ENCODE results near the gene DMC1. TPM values are rescaled to one million over a fixed set of nuclear protein-coding genes. Genes with fewer than 3 reads are reported as not detected.
A peak's percentile ranks its signal among the peaks of the same experiment; 100 is the strongest.
"Not testable (repeated sequence)": the region's sequence is repeated elsewhere in the genome, so short reads cannot be mapped to it uniquely, and the experiment has no call there.

Gene DMC1
- total RNA-seq, 2 experiments from 2014 or later = 13.0 to 16.3 TPM

DNA sequence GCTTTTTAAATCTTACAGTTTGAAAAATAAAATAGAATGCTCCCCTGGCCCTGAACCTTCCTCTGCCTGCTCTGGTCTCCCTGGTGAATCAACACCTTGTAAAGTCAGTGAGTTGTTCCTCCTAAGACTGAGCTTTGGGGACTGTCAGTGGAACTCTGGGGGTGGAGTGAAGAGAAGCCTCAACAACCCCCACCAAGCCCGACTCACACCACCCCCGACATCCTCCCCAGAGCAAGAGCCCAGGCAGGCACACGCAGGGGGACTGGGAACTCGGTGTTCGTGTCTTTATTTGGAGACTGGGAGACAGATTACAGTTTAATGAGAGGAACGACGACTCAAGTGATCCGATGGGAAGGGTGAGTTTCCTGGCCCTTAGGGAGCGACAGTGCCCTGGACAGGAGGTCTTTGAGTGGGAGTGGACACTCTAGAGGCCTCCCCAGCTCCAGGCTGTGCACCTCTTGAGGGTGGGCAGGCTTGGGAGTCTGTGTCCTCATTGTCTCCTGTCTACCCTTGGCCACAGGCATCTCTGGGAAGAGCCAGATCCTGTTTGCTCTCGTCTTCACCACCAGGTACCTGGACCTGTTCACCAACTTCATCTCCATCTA lies 95.9 kb downstream of the DMC1 start:
- H3K27me3 Mint-ChIP-seq (ENCODE audit: low read depth) = peaks cover 3% of the 10 kb centered on the region
- no peak overlapping the region for H3K4me3 Mint-ChIP-seq
- H3K36me3 Mint-ChIP-seq (ENCODE audit: low read depth) = no peaks in the 10 kb centered on the region
- intact Hi-C loops (cut with micrococcal nuclease) = no loop called here
- no peaks in the 10 kb centered on the region for H3K4me1 Mint-ChIP-seq (ENCODE audit: low read depth)
- H3K9me3 Mint-ChIP-seq = no peaks in the 10 kb centered on the region
- CTCF ChIA-PET = no interaction called here
- no peak overlapping the region for H3K27ac Mint-ChIP-seq
- DNase-seq = no peak

DNA sequence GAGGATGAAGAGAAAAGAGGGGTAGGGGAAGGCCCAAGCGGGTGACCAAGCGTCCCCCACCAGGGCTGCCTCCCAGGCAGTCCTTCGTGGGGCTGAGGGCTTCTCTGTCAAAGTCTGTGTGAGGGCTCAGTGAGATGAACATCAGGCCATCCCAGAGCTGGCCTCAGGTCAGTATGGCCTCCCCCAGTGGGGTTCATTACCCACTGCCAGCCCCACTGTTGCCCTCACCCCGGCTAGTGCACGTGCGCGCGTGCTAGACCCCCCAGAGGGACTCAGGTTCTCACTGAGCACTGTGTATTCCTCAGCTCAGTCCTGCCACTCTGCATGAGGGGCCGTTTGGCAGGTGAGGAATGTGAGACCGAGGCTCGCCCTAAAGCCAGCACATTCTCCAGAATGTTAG lies 98.7 kb downstream of the DMC1 start:
- Mint-ChIP-seq H3K27ac (peak overlapping the region; percentile 53), H3K4me3 (no peak overlapping the region), H3K9me3 (no peaks in the 10 kb centered on the region), H3K27me3 (ENCODE audit: low read depth) (peaks cover 18% of the 10 kb centered on the region), H3K36me3 (ENCODE audit: low read depth) (no peaks in the 10 kb centered on the region), H3K4me1 (ENCODE audit: low read depth) (peaks cover 8% of the 10 kb centered on the region)
- CTCF ChIA-PET = no interaction called here
- intact Hi-C loops (cut with micrococcal nuclease) = no loop called here
- no peak for DNase-seq

DNA sequence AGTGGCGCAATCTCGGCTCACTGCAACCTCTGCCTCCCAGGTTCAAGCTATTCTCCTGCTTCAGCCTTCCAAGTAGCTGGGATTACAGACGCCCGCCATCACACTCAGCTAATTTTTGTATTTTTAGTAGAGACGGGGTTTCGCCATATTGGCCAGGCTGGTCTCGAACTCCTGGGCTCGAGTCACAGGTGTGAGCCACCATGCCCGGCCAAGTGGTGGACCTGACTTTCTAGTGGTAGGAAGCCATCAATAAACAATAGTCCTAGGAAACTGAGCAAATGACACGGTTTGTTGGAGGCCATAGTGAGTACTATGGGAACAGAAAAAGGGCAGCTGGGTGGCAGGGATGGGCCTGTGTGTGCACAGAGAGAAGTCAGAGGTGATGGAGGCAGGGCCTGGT lies 99.8 kb downstream of the DMC1 start:
- CTCF ChIA-PET = not testable (repeated sequence)
- peaks cover 28% of the 10 kb centered on the region for H3K27me3 Mint-ChIP-seq (ENCODE audit: low read depth)

DNA sequence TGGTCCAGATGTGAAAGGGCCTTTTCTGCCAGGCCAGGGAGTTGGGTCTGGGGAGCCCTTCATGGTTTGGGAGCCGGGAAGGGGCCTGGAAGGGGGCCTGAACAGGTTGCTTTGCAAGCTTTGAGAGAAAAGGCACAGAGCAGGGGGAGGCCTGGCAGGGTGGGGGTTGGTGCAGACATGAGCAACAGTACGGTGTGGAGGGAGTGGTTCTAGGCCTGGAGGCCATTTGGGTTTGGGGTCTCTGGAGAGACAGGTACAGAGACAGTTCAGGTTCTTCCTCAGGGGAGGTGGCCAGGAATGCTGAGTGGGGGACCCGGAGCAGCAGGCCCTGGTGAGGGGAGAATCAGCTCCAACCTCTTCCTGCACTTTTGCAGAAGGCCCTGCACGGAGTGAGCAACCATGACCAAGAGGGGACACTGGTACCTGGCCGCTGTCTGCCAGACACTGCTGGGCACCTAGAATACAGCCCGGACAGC lies 100.6 kb downstream of the DMC1 start:
- H3K27ac Mint-ChIP-seq = no peak overlapping the region
- no peaks in the 10 kb centered on the region for H3K36me3 Mint-ChIP-seq (ENCODE audit: low read depth)
- peaks cover 8% of the 10 kb centered on the region for H3K4me1 Mint-ChIP-seq (ENCODE audit: low read depth)
- CTCF ChIA-PET = interaction anchor here (0.7 kb wide), 1 partner anchor 11 kb away, joined by 4 read pairs; no protein-coding TSS in a partner anchor
- DNase-seq = no peak
- H3K27me3 Mint-ChIP-seq (ENCODE audit: low read depth) = peaks cover 32% of the 10 kb centered on the region
- no peaks in the 10 kb centered on the region for H3K9me3 Mint-ChIP-seq
- no peak overlapping the region for H3K4me3 Mint-ChIP-seq
- intact Hi-C loops (cut with micrococcal nuclease) = no loop called here

More for the DNA sequence above, 99.8 kb downstream of the DMC1 start:
- intact Hi-C loops (cut with micrococcal nuclease); H3K36me3 Mint-ChIP-seq (ENCODE audit: low read depth); H3K4me3 Mint-ChIP-seq; H3K4me1 Mint-ChIP-seq (ENCODE audit: low read depth); DNase-seq; H3K27ac Mint-ChIP-seq; H3K9me3 Mint-ChIP-seq: not testable (repeated sequence)

Other genes with a start within 250 kb of the DMC1 start
- gene KCNJ4, start 115.0 kb downstream of the DMC1 start, total RNA-seq = not detected
- gene KDELR3, start 102.1 kb downstream of the DMC1 start, total RNA-seq = under 1 TPM; 0.57 to 0.77 TPM
- gene DDX17, start 63.9 kb downstream of the DMC1 start, total RNA-seq = 100 to 1,000 TPM; 319 to 341 TPM
- under 1 TPM; 0.35 to 0.36 TPM for gene FAM227A, start 86.2 kb upstream of the DMC1 start, total RNA-seq
- gene CBY1, start 86.5 kb upstream of the DMC1 start, total RNA-seq = 1 to 10 TPM; 8.8 to 9.4 TPM
- gene TOMM22, start 111.8 kb upstream of the DMC1 start, total RNA-seq = 100 to 1,000 TPM; 151 to 154 TPM
- 10 to 100 TPM; 48.9 to 54.3 TPM for gene JOSD1, start 130.8 kb upstream of the DMC1 start, total RNA-seq
- gene GTPBP1, start 135.8 kb upstream of the DMC1 start, total RNA-seq = 100 to 1,000 TPM in 1 of 2 experiments, 10 to 100 TPM in 1; 98.9 to 107 TPM
- gene SUN2, start 185.8 kb upstream of the DMC1 start, total RNA-seq = 100 to 1,000 TPM; 120 to 121 TPM
- 1 to 10 TPM; 5.9 to 8.0 TPM for gene DNAL4, start 224.0 kb upstream of the DMC1 start, total RNA-seq